Choroid plexus epithelial cell (primary cell): ENCODE results near the gene C19orf47.

ENCODE experiments used
- DNase-seq: peaks from one replicate; pipeline ENCODE4 v3.0.0-alpha.2; 2010; ENCODE audit warnings: low read depth
- H3K4me3 ChIP-seq: 2 replicates; pipeline ENCODE4 v1.5.1; 2011; ENCODE audit warnings: low read depth, mild to moderate bottlenecking, control low read depth, low read length, moderate library complexity
- TF ChIP-seq, protein P1 (sequence below): conservative IDR thresholded peaks from 2 replicates; pipeline ENCODE4 v1.5.1; 2011; ENCODE audit warnings: low read depth, mild to moderate bottlenecking, control low read depth, inconsistent platforms, low read length, moderate library complexity

Gene C19orf47

DNA sequence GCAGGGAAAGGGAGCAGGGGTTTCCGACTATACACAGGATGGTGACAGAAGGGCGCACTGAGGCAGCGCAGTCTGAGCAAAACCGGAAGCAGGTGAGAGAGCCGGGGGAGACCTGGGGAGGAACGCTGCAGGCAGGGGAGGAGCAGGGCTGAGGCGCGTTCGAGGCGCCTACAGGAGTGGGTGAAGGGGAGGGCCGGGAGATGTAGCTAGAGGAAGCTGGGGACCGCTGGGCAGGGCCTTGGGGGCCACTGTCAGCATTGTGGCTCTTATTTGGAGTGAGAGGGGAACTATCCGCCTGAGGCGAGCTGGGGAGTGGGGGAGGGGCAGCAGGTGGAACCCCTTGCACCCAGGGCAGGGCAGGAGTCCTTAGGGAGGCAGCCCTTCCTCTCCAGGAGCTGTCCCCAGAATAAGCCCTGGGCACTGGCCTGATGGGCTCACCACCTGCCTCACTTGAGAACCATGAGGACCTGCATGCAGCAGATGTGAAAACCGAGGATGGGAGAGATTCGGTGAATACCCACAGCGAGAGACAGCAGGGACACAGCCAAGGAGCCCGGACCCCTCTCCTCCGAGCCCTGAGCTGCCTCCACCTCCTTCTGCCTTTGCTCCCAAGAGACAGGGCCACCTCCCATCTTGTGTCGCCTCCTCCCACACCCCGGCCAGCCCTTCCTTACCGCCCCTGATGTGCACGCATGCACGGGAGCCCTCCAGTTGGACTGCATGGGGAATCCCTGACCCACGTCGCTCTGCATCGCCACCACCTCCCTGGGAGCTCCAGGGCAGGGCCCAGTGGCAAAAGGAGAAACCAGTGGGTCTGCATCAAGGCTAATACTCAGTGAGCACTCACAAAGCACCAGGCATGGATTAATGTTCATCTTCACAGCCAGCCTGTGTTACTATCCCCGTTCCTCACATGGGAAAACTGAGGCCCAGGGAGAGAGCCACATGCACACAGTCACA is 73.3 kb downstream of the C19orf47 start:
- H3K4me3 ChIP-seq = no peak overlapping the region
- no peak for DNase-seq
- TF ChIP-seq, protein P1, sequence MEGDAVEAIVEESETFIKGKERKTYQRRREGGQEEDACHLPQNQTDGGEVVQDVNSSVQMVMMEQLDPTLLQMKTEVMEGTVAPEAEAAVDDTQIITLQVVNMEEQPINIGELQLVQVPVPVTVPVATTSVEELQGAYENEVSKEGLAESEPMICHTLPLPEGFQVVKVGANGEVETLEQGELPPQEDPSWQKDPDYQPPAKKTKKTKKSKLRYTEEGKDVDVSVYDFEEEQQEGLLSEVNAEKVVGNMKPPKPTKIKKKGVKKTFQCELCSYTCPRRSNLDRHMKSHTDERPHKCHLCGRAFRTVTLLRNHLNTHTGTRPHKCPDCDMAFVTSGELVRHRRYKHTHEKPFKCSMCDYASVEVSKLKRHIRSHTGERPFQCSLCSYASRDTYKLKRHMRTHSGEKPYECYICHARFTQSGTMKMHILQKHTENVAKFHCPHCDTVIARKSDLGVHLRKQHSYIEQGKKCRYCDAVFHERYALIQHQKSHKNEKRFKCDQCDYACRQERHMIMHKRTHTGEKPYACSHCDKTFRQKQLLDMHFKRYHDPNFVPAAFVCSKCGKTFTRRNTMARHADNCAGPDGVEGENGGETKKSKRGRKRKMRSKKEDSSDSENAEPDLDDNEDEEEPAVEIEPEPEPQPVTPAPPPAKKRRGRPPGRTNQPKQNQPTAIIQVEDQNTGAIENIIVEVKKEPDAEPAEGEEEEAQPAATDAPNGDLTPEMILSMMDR = no peak

DNA sequence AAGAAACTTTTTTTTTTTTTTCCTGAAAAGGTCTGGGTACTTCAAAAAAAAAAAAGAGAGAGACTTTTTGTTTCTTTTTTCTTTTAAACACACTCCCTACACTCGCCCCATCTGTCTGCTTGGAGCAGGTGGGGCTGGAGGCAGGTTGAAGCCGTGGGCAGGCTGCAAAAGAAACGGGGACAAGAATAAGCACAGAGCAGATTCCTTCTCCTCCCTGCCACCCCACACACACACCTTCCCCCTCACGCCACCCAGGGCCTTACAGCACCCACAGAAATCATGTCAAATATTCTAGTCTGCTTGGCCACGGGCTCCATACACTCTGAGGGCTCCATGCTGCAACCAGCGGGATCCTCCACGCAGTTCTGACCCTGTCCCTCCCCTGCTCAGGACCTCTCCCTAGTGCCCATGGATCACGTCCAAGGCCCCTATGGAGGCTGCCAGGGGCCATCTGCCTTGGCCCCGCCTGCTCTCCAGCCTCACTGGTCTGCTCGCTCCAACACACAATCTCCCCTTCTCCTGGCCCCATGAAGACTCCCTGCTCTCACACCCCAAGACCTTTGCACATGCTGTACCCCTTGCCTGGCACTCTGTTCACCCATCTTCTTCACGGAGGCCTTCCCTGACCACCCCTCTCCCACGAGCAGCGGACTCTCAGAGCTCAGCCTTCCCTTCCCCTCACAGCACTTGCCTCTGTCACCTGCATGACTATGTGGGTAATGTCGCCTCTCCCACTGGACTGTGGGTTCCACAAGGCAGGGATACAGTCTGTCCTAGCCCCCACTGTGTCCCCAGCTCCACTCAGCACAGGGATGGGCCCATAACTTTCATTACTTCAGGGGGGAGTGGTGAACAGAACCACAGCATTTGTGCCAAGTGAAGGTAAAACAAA is 74.5 kb downstream of the C19orf47 start:
- DNase-seq = no peak
- no peak overlapping the region for H3K4me3 ChIP-seq
- TF ChIP-seq, protein P1 = no peak

DNA sequence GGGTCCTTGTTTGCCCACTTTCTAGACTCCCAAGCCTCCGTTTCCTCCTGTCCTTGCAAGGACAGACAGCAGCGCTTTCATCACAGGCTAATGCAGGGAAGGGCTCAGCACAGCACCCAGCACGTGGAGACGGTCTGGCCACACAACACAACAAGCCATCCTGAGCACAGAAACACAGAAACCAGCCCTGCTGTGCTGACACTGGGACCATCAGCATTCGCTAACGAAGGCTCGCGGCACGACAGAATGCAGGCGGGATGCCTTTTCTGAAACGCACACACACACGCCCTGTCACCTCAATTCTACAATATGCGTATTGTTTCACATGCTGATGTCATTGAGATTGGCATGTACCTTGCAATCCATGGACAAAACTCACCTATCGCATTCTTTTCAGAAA is 75.9 kb downstream of the C19orf47 start:
- no peak for DNase-seq
- TF ChIP-seq, protein P1 = no peak
- H3K4me3 ChIP-seq = no peak overlapping the region

DNA sequence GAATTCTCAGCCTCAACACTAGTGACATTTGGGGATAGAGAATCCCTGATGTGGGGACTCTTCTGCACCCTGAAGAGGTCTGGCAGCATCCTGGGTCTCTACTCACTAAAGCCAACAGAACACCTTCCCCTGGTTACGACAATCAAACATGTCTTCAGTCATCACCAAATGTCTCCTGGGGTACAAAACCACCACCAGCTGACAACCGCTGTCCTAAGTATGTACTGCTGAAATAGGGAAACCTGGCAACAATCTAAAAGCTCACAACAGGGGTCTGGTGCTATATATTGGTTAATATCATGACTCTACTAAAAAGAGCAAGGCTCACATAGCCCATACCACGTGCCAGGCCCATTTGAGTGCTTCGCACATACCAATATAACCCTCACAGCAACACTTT is 76.5 kb downstream of the C19orf47 start:
- peak; percentile 37 for DNase-seq
- H3K4me3 ChIP-seq = no peak overlapping the region
- TF ChIP-seq, protein P1 = no peak

DNA sequence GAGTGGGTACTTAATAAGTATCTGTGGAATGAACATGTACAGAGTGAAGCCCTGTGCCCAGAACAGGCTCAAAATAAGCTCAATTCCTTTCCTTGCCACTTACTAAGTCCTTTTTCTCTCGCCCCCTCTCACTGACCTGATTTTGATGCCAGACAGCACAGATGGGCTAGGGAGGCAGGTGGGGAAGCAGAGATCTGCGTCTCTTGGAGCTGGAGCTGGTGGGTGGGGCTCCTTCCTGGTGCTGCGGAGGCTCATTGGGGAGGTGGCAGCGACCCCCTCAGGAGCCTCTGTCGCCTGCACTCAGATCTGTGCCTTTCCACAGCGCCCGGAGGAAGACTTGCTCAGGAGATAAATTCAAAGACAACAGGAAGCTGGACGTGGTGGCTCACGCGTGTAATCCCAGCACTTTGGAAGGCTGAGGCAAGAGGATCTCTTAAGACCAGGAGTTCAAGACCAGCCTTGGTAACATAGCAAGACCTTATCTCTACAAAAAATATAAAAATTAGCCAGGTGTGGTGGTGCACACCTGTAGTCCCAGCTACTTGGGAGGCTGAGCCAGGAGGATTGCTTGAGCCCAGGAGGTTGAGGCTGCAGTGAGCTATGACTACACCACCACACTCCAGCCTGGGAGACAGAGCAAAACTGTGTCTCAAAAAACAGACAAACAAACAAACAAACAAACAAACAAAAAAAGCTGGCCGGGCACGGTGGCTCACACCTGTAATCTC is 77.7 kb downstream of the C19orf47 start:
- H3K4me3 ChIP-seq = no peak overlapping the region
- no peak for DNase-seq
- TF ChIP-seq, protein P1 = no peak
